Ishikawa (cell line): Measurements from ENCODE around the gene RPRD2.

ENCODE experiments used
- CEBPB ChIP-seq: IDR thresholded peaks from 2 replicates; pipeline ENCODE4 v1.6.1; 2012
- CREB1 ChIP-seq: IDR thresholded peaks from 2 replicates; pipeline ENCODE4 v1.6.1; 2012; ENCODE audit warnings: low read depth
- EGR1 ChIP-seq: IDR thresholded peaks from 2 replicates; pipeline ENCODE4 v1.6.1; 2012
- EP300 ChIP-seq: IDR thresholded peaks from 2 replicates; pipeline ENCODE4 v1.6.1; 2012; ENCODE audit warnings: borderline replicate concordance
- FOXM1 ChIP-seq: IDR thresholded peaks from 2 replicates; pipeline ENCODE4 v1.6.1; 2012; ENCODE audit warnings: low read depth, borderline replicate concordance
- NFIC ChIP-seq: IDR thresholded peaks from 2 replicates; pipeline ENCODE4 v1.6.1; 2012
- RAD21 ChIP-seq: IDR thresholded peaks from 2 replicates; pipeline ENCODE4 v1.6.1; 2012; ENCODE audit warnings: low read depth
- TAF1 ChIP-seq: IDR thresholded peaks from 2 replicates; pipeline ENCODE4 v1.6.1; 2012; ENCODE audit warnings: low read depth, mild to moderate bottlenecking
- TEAD4 ChIP-seq: IDR thresholded peaks from 2 replicates; pipeline ENCODE4 v1.6.1; 2012
- YY1 ChIP-seq: IDR thresholded peaks from 2 replicates; pipeline ENCODE4 v1.6.1; 2012; ENCODE audit warnings: low read depth
- ZBTB7A ChIP-seq: IDR thresholded peaks from 2 replicates; pipeline ENCODE4 v1.6.1; 2012; ENCODE audit warnings: low read depth
- TF ChIP-seq, protein P1 (sequence below): IDR thresholded peaks from 2 replicates; pipeline ENCODE4 v1.6.1; 2012
- TF ChIP-seq, protein P2 (sequence below): IDR thresholded peaks from 2 replicates; pipeline ENCODE4 v1.6.1; 2012; ENCODE audit warnings: low read depth, mild to moderate bottlenecking
- TF ChIP-seq, protein P3 (sequence below): IDR thresholded peaks from 2 replicates; pipeline ENCODE4 v1.6.1; 2012

DNA sequence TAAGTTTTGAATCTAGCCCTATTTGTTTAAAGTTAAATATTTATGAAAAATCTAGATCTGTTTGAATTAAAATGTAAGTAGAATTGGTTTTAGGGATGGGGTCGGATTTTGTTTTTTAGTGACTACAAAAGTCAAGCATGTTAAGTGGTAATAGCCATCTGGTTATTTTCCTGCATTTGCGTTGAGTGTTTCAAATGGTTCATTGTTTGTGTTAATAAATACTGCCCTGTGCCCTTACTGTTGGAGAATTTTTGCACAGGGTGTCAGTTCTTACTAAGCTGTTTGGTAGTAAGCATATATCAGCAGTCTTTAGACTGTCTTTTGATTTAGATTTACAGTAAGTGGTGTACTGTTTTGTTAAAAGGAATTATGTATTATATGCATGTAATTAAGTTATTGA, 77.2 kb downstream of the RPRD2 start:
- TF ChIP-seq, protein P1, sequence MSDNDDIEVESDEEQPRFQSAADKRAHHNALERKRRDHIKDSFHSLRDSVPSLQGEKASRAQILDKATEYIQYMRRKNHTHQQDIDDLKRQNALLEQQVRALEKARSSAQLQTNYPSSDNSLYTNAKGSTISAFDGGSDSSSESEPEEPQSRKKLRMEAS, result no peak
- TF ChIP-seq, protein P2, sequence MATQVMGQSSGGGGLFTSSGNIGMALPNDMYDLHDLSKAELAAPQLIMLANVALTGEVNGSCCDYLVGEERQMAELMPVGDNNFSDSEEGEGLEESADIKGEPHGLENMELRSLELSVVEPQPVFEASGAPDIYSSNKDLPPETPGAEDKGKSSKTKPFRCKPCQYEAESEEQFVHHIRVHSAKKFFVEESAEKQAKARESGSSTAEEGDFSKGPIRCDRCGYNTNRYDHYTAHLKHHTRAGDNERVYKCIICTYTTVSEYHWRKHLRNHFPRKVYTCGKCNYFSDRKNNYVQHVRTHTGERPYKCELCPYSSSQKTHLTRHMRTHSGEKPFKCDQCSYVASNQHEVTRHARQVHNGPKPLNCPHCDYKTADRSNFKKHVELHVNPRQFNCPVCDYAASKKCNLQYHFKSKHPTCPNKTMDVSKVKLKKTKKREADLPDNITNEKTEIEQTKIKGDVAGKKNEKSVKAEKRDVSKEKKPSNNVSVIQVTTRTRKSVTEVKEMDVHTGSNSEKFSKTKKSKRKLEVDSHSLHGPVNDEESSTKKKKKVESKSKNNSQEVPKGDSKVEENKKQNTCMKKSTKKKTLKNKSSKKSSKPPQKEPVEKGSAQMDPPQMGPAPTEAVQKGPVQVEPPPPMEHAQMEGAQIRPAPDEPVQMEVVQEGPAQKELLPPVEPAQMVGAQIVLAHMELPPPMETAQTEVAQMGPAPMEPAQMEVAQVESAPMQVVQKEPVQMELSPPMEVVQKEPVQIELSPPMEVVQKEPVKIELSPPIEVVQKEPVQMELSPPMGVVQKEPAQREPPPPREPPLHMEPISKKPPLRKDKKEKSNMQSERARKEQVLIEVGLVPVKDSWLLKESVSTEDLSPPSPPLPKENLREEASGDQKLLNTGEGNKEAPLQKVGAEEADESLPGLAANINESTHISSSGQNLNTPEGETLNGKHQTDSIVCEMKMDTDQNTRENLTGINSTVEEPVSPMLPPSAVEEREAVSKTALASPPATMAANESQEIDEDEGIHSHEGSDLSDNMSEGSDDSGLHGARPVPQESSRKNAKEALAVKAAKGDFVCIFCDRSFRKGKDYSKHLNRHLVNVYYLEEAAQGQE, result no peak
- no peak for TF ChIP-seq TAF1
- no peak for TF ChIP-seq FOXM1
- TF ChIP-seq, protein P3, sequence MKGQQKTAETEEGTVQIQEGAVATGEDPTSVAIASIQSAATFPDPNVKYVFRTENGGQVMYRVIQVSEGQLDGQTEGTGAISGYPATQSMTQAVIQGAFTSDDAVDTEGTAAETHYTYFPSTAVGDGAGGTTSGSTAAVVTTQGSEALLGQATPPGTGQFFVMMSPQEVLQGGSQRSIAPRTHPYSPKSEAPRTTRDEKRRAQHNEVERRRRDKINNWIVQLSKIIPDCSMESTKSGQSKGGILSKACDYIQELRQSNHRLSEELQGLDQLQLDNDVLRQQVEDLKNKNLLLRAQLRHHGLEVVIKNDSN, result no peak
- TF ChIP-seq ZBTB7A, result no peak
- TF ChIP-seq EP300, result no peak
- TF ChIP-seq CREB1, result no peak
- TF ChIP-seq YY1, result no peak
- no peak for TF ChIP-seq RAD21
- TF ChIP-seq NFIC, result no peak
- TF ChIP-seq EGR1, result no peak
- no peak for TF ChIP-seq TEAD4
- TF ChIP-seq CEBPB, result no peak
